IgD-negative memory B cell (primary cell): Measurements from ENCODE around the gene JARID2. TPM values are rescaled to one million over a fixed set of nuclear protein-coding genes. Genes with fewer than 3 reads are reported as not detected.

Source experiments
- H3K27ac Mint-ChIP-seq, 3 donors: one replicate each; pipeline ENCODE4 v1.8.0; 2020 to 2022; ENCODE audit warnings: mild to moderate bottlenecking in 3 of 3, mixed read lengths in 3 of 3, moderate library complexity in 1 of 3
- H3K27me3 Mint-ChIP-seq: one replicate; pipeline ENCODE4 v1.8.0; 2021; ENCODE audit warnings: mixed read lengths
- H3K36me3 Mint-ChIP-seq: one replicate; pipeline ENCODE4 v1.8.0; 2020; ENCODE audit warnings: mild to moderate bottlenecking, mixed read lengths
- H3K4me1 Mint-ChIP-seq, 3 donors: one replicate each; pipeline ENCODE4 v1.8.0; 2020 to 2022; ENCODE audit warnings: mixed read lengths in 3 of 3, mild to moderate bottlenecking in 1 of 3
- H3K4me3 Mint-ChIP-seq, 4 donors: one replicate each; pipeline ENCODE4 v1.8.0; 2020 to 2022; ENCODE audit warnings: mild to moderate bottlenecking in 4 of 4, mixed read lengths in 4 of 4, moderate library complexity in 3 of 4
- H3K9me3 Mint-ChIP-seq, 3 donors: one replicate each; pipeline ENCODE4 v1.8.0; 2020 to 2021; ENCODE audit warnings: mixed read lengths in 3 of 3, mild to moderate bottlenecking in 1 of 3
- polyA plus RNA-seq: library from polyadenylated mRNA; unstranded; fragments of 300-500 nt; fragmentation: Illumina TruSeq; gene quantifications from one replicate; pipeline ENCODE4 v1.2.3, GENCODE V29; 2021

The JARID2 gene
- polyA plus RNA-seq, 1 donor from 2014 or later = 10.8 TPM

- Mint-ChIP-seq H3K27ac (peak overlapping the region in 1 of 3 donors; percentile 84), H3K4me1 (peaks cover 9 to 32% (median 27%) of the 10 kb centered on the region in 3 donors), H3K4me3 (no peak overlapping the region), H3K27me3 (no peaks in the 10 kb centered on the region), H3K36me3 (peaks cover 2% of the 10 kb centered on the region), H3K9me3 (no peaks in the 10 kb centered on the region)
Measured at GRCh38 chr6:15481390-15482291, 235.8 kb downstream of the JARID2 start.

GRCh38 chr6:15483060-15483459 lies 237.2 kb downstream of the JARID2 start:
- H3K36me3 Mint-ChIP-seq = no peaks in the 10 kb centered on the region
- H3K27me3 Mint-ChIP-seq = no peaks in the 10 kb centered on the region
- H3K4me3 Mint-ChIP-seq = no peak overlapping the region
- no peaks in the 10 kb centered on the region for H3K9me3 Mint-ChIP-seq
- peaks cover 5 to 25% (median 21%) of the 10 kb centered on the region in 3 donors for H3K4me1 Mint-ChIP-seq
- H3K27ac Mint-ChIP-seq = no peak overlapping the region

- no peaks in the 10 kb centered on the region for H3K36me3 Mint-ChIP-seq
- peaks cover 2 to 25% (median 23%) of the 10 kb centered on the region in 3 donors for H3K4me1 Mint-ChIP-seq
- H3K9me3 Mint-ChIP-seq = no peaks in the 10 kb centered on the region
- H3K4me3 Mint-ChIP-seq = no peak overlapping the region
- H3K27ac Mint-ChIP-seq = no peak overlapping the region
- H3K27me3 Mint-ChIP-seq = no peaks in the 10 kb centered on the region
Measured at GRCh38 chr6:15484140-15484539, 238.3 kb downstream of the JARID2 start.

GRCh38 chr6:15484821-15485220 lies 239.0 kb downstream of the JARID2 start:
- Mint-ChIP-seq H3K27me3 (no peaks in the 10 kb centered on the region), H3K27ac (peak overlapping the region in 1 of 3 donors; percentile 31), H3K9me3 (no peaks in the 10 kb centered on the region), H3K36me3 (no peaks in the 10 kb centered on the region), H3K4me1 (peaks cover 0 to 29% (median 28%) of the 10 kb centered on the region in 3 donors), H3K4me3 (no peak overlapping the region)

GRCh38 chr6:15485936-15486335 lies 240.1 kb downstream of the JARID2 start:
- no peaks in the 10 kb centered on the region for H3K9me3 Mint-ChIP-seq
- peaks cover 8 to 32% (median 31%) of the 10 kb centered on the region in 3 donors for H3K4me1 Mint-ChIP-seq
- H3K36me3 Mint-ChIP-seq = no peaks in the 10 kb centered on the region
- no peaks in the 10 kb centered on the region for H3K27me3 Mint-ChIP-seq
- H3K4me3 Mint-ChIP-seq = no peak overlapping the region
- peak overlapping the region in 1 of 3 donors; percentile 78 for H3K27ac Mint-ChIP-seq

- Mint-ChIP-seq H3K27me3 (no peaks in the 10 kb centered on the region), H3K27ac (peak overlapping the region in 1 of 3 donors; percentile 53), H3K36me3 (no peaks in the 10 kb centered on the region), H3K9me3 (no peaks in the 10 kb centered on the region), H3K4me1 (peaks cover 13 to 30% (median 29%) of the 10 kb centered on the region in 3 donors), H3K4me3 (no peak overlapping the region)
Measured at GRCh38 chr6:15487262-15487661, 241.4 kb downstream of the JARID2 start.

- peaks cover 13 to 30% (median 27%) of the 10 kb centered on the region in 3 donors for H3K4me1 Mint-ChIP-seq
Measured at GRCh38 chr6:15489261-15489962, 243.5 kb downstream of the JARID2 start.

GRCh38 chr6:15490242-15491100 lies 244.6 kb downstream of the JARID2 start:
- Mint-ChIP-seq H3K36me3 (peaks cover 2% of the 10 kb centered on the region), H3K9me3 (no peaks in the 10 kb centered on the region), H3K4me1 (peaks cover 13 to 30% (median 25%) of the 10 kb centered on the region in 3 donors), H3K27me3 (no peaks in the 10 kb centered on the region), H3K4me3 (no peak overlapping the region), H3K27ac (peak overlapping the region; percentile 51 to 92 (median 76))

More at GRCh38 chr6:15489261-15489962, 243.5 kb downstream of the JARID2 start:
- Mint-ChIP-seq H3K27me3 (no peaks in the 10 kb centered on the region), H3K27ac (peak overlapping the region in 2 of 3 donors; percentile 17 to 92), H3K4me3 (no peak overlapping the region), H3K9me3 (no peaks in the 10 kb centered on the region), H3K36me3 (peaks cover 2% of the 10 kb centered on the region)

- Mint-ChIP-seq H3K9me3 (no peaks in the 10 kb centered on the region), H3K36me3 (peaks cover 2% of the 10 kb centered on the region), H3K4me1 (peaks cover 16 to 30% (median 24%) of the 10 kb centered on the region in 3 donors), H3K4me3 (peak overlapping the region in 1 of 4 donors; percentile 5), H3K27ac (peak overlapping the region in 2 of 3 donors; percentile 41 to 89), H3K27me3 (no peaks in the 10 kb centered on the region)
Measured at GRCh38 chr6:15491255-15491985, 245.6 kb downstream of the JARID2 start.

GRCh38 chr6:15491986-15492269 lies 246.1 kb downstream of the JARID2 start:
- Mint-ChIP-seq H3K27me3 (no peaks in the 10 kb centered on the region), H3K9me3 (no peaks in the 10 kb centered on the region), H3K36me3 (peaks cover 2% of the 10 kb centered on the region), H3K27ac (no peak overlapping the region), H3K4me3 (no peak overlapping the region), H3K4me1 (peaks cover 16 to 27% (median 24%) of the 10 kb centered on the region in 3 donors)

- no peak overlapping the region for H3K4me3 Mint-ChIP-seq
- peaks cover 4% of the 10 kb centered on the region for H3K36me3 Mint-ChIP-seq
- no peak overlapping the region for H3K27ac Mint-ChIP-seq
- no peaks in the 10 kb centered on the region for H3K9me3 Mint-ChIP-seq
- H3K27me3 Mint-ChIP-seq = no peaks in the 10 kb centered on the region
- peaks cover 16 to 25% (median 22%) of the 10 kb centered on the region in 3 donors for H3K4me1 Mint-ChIP-seq
Measured at GRCh38 chr6:15493437-15494168, 247.7 kb downstream of the JARID2 start.

GRCh38 chr6:15495375-15495901 lies 249.6 kb downstream of the JARID2 start:
- H3K27me3 Mint-ChIP-seq = no peaks in the 10 kb centered on the region
- no peaks in the 10 kb centered on the region for H3K9me3 Mint-ChIP-seq
- H3K4me3 Mint-ChIP-seq = no peak overlapping the region
- peak overlapping the region in 1 of 3 donors; percentile 74 for H3K27ac Mint-ChIP-seq
- H3K4me1 Mint-ChIP-seq = peaks cover 10 to 16% (median 11%) of the 10 kb centered on the region in 3 donors
- H3K36me3 Mint-ChIP-seq = peaks cover 4% of the 10 kb centered on the region

- peaks cover 4 to 7% (median 4%) of the 10 kb centered on the region in 3 donors for H3K4me1 Mint-ChIP-seq
- H3K4me3 Mint-ChIP-seq = no peak overlapping the region
- peaks cover 5% of the 10 kb centered on the region for H3K36me3 Mint-ChIP-seq
- H3K27ac Mint-ChIP-seq = peak overlapping the region in 1 of 3 donors; percentile 74
- H3K9me3 Mint-ChIP-seq = no peaks in the 10 kb centered on the region
- no peaks in the 10 kb centered on the region for H3K27me3 Mint-ChIP-seq
Measured at GRCh38 chr6:15496345-15497131, 250.7 kb downstream of the JARID2 start.
